ENCODE measurements around the gene TCERG1L. TPM values are rescaled to one million over a fixed set of nuclear protein-coding genes. Genes with fewer than 3 reads are reported as not detected.

The TCERG1L gene
- total and polyA plus RNA-seq, 4 donors, result 0.02 to 0.09 (median 0.08) TPM; not detected in 1

GRCh38 chr10:131239926-131240325 lies 71.6 kb downstream of the TCERG1L start:
- Histone ChIP-seq H3K4me3 (no peak overlapping the region), H3K4me1 (ENCODE audit: control insufficient read depth in 5 of 5, insufficient read depth in 5 of 5, low read length in 5 of 5) (no peaks in the 10 kb centered on the region), H3K27me3 (ENCODE audit: control insufficient read depth in 3 of 3, insufficient read depth in 3 of 3, low read length in 2 of 3) (peaks cover 0 to 7% (median 0%) of the 10 kb centered on the region in 3 donors), H3K27ac (ENCODE audit: low read depth in 1 of 2, low read length in 1 of 2) (no peak overlapping the region), H3K9me3 (ENCODE audit: control insufficient read depth in 4 of 4, insufficient read depth in 3 of 4, low read length in 3 of 4) (no peaks in the 10 kb centered on the region), H3K9ac (ENCODE audit: insufficient read depth in 1 of 2, low read length in 2 of 2) (no peak overlapping the region), H3K36me3 (ENCODE audit: control insufficient read depth in 4 of 4, insufficient read depth in 4 of 4, low read length in 4 of 4) (no peaks in the 10 kb centered on the region)
- DNase-seq (no peak), ATAC-seq (ENCODE audit: insufficient read depth, low FRiP score) (no peak)
- TF ChIP-seq CTCF (IDR thresholded peaks at IDR 0.05; ENCODE audit: control extremely low read depth, extremely low read depth), result no peak
- 71 to 89% methylated on average over 7 of the region's 7 CpGs for WGBS, 2 donors

- H3K27me3 ChIP-seq (ENCODE audit: control insufficient read depth in 3 of 3, insufficient read depth in 3 of 3, low read length in 2 of 3), result peaks cover 0 to 7% (median 0%) of the 10 kb centered on the region in 3 donors
- DNase-seq (no peak), ATAC-seq (ENCODE audit: insufficient read depth, low FRiP score) (no peak)
- H3K36me3 ChIP-seq (ENCODE audit: control insufficient read depth in 4 of 4, insufficient read depth in 4 of 4, low read length in 4 of 4), result no peaks in the 10 kb centered on the region
- no peak overlapping the region for H3K27ac ChIP-seq (ENCODE audit: low read depth in 1 of 2, low read length in 1 of 2)
- no peak overlapping the region for H3K9ac ChIP-seq (ENCODE audit: insufficient read depth in 1 of 2, low read length in 2 of 2)
- H3K4me1 ChIP-seq (ENCODE audit: control insufficient read depth in 5 of 5, insufficient read depth in 5 of 5, low read length in 5 of 5), result no peaks in the 10 kb centered on the region
- no peak overlapping the region for H3K4me3 ChIP-seq
- 51 to 60% methylated on average over 13 of the region's 13 CpGs for WGBS, 2 donors
- no peaks in the 10 kb centered on the region for H3K9me3 ChIP-seq (ENCODE audit: control insufficient read depth in 4 of 4, insufficient read depth in 3 of 4, low read length in 3 of 4)
- no peak for TF ChIP-seq CTCF (IDR thresholded peaks at IDR 0.05; ENCODE audit: control extremely low read depth, extremely low read depth)
Observed at GRCh38 chr10:131239450-131239849, 72.1 kb downstream of the TCERG1L start.

GRCh38 chr10:131238669-131239280 lies 72.7 kb downstream of the TCERG1L start:
- H3K4me3 ChIP-seq, result no peak overlapping the region
- H3K9me3 ChIP-seq (ENCODE audit: control insufficient read depth in 4 of 4, insufficient read depth in 3 of 4, low read length in 3 of 4), result no peaks in the 10 kb centered on the region
- H3K36me3 ChIP-seq (ENCODE audit: control insufficient read depth in 4 of 4, insufficient read depth in 4 of 4, low read length in 4 of 4), result no peaks in the 10 kb centered on the region
- DNase-seq (no peak), ATAC-seq (ENCODE audit: insufficient read depth, low FRiP score) (no peak)
- H3K4me1 ChIP-seq (ENCODE audit: control insufficient read depth in 5 of 5, insufficient read depth in 5 of 5, low read length in 5 of 5), result no peaks in the 10 kb centered on the region
- H3K27ac ChIP-seq (ENCODE audit: low read depth in 1 of 2, low read length in 1 of 2), result no peak overlapping the region
- no peak overlapping the region for H3K9ac ChIP-seq (ENCODE audit: insufficient read depth in 1 of 2, low read length in 2 of 2)
- no peak for TF ChIP-seq CTCF (IDR thresholded peaks at IDR 0.05; ENCODE audit: control extremely low read depth, extremely low read depth)
- H3K27me3 ChIP-seq (ENCODE audit: control insufficient read depth in 3 of 3, insufficient read depth in 3 of 3, low read length in 2 of 3), result peaks cover 0 to 7% (median 0%) of the 10 kb centered on the region in 3 donors
- 76 to 83% methylated on average over 13 of the region's 13 CpGs for WGBS, 2 donors

Measured in lung (tissue), 12 donors.